Caki2 (cell line): ENCODE measurements around the gene MVB12B. TPM values are rescaled to one million over a fixed set of nuclear protein-coding genes. Genes with fewer than 3 reads are reported as not detected.
"Not testable (repeated sequence)": the region's sequence is repeated elsewhere in the genome, so short reads cannot be mapped to it uniquely, and the experiment has no call there.

Source experiments
- DNase-seq: peaks from one replicate; pipeline ENCODE4 v3.0.0-alpha.2; 2015; ENCODE audit warnings: low read depth
- in situ Hi-C: cut with HindIII; loops from 2 replicates; pipeline ENCODE4 v1.10.0; 2016; ENCODE audit warnings: low sequenced_read_pairs, low pct_unique_long_range_greater_than_20kb, mixed read lengths
- total RNA-seq: library from RNA; depleted of rRNA; stranded (reverse); fragments of >200 nt; shearing (Covaris generic); gene quantifications from 2 replicates; pipeline ENCODE4 v1.2.3, GENCODE V29; 2014; ENCODE audit warnings: low replicate concordance; rRNA removed

Gene MVB12B
- total RNA-seq: 3.6 and 6.7 TPM in 2 replicates

DNA sequence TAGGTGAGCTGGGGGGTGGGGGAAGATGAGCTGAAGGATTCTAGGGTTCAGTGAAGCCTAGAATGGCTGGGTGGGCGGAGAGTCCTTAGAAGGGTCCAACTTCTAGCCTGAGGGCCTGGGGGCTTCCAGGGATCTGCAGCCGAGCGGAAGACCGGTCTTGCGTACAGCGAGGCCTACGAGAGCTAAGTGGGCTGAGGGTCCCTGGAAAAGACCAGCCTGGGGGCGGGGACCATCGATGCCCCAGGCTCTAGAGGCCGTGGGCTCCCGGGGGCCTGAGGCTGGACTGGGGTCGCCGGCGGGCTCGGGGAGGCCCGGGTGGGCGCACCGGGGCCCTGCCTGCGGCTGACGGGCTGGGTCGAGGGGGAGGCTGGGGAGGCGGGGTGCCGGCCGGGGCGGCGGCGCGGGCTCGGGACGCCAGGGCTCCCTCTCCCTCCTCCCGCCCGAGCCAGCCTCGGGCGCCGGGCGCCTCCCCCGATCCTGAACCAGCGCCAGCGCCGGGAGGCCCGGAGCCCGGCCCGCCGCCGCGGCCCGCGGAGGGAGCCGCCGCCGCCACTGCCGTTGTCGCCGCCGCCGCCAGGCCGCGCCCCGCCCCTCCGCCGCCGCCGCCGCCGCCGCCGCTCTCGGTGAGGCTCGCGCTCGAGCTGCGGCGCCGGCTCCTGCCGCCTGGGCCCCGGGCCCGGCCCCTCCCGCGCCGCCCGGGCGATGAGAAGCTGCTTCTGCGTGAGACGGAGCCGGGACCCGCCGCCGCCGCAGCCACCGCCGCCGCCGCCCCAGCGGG, at the start of gene MVB12B:
Gene MVB12B, plus strand, starts transcription at position 602 of the 778 bp plus-strand sequence. Its CDS starts 101 bp downstream, at position 703.
- peak; percentile 31 for DNase-seq
- in situ Hi-C loops: no loop called here

DNA sequence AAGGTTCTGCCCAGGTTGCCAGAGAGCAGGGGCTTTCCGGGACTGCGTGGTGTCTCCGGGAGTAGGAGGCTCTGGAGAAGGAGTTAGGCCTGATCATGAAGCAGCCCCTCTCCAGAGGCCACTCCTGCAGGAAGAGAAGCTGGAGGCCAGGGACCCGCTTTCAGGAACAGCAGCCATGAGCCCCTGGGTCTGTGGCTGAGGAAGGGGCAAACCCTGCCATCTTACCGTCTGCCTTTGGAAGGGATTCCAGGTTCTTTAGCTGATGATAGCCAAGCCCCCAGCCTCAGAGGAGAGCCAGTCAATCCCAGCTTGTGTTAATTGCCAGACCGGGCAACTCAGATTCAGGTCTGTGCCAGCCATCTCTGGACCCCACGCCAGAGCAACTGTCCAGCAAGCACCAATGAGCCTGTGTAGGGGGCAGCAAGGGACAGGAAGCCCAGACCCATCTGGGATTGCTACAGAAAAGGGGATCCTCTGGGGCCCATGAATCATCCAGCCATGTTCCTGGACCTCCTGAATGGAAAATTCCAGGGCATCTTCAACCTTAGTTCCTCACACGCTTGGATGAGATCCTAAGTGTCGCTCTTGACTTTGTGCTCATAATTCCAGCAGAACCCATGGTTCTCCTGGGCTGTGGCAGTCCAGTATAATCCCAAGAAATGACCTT, 42.7 kb upstream of the MVB12B start:
- peak; percentile 6 for DNase-seq
- in situ Hi-C loops: no loop called here

DNA sequence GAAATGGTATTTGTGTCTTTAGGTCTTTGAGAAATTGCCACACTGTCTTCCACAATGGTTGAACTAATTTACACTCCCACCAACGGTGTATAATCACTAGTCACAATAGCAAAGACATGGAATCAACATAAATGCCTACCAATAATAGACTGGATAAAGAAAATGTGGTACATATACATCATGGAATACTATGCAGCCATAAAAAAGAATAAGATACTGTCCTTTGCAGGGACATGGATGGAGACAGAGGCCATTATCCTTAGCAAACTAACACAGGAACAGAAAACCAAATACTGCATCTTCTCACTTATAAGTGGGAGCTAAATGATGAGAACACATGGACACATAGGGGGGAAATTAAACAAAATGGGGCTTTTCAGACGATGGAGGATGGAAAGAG, 41.0 kb upstream of the MVB12B start:
- in situ Hi-C loops, DNase-seq: not testable (repeated sequence)

- DNase-seq: no peak
- in situ Hi-C loops: no loop called here
Measured at GRCh38 chr9:126287166-126287866, 39.3 kb upstream of the MVB12B start.

GRCh38 chr9:126290871-126291270, 35.8 kb upstream of the MVB12B start:
- no peak for DNase-seq
- in situ Hi-C loops: no loop called here

GRCh38 chr9:126291925-126292324, 34.7 kb upstream of the MVB12B start:
- DNase-seq: no peak
- in situ Hi-C loops: no loop called here

DNA sequence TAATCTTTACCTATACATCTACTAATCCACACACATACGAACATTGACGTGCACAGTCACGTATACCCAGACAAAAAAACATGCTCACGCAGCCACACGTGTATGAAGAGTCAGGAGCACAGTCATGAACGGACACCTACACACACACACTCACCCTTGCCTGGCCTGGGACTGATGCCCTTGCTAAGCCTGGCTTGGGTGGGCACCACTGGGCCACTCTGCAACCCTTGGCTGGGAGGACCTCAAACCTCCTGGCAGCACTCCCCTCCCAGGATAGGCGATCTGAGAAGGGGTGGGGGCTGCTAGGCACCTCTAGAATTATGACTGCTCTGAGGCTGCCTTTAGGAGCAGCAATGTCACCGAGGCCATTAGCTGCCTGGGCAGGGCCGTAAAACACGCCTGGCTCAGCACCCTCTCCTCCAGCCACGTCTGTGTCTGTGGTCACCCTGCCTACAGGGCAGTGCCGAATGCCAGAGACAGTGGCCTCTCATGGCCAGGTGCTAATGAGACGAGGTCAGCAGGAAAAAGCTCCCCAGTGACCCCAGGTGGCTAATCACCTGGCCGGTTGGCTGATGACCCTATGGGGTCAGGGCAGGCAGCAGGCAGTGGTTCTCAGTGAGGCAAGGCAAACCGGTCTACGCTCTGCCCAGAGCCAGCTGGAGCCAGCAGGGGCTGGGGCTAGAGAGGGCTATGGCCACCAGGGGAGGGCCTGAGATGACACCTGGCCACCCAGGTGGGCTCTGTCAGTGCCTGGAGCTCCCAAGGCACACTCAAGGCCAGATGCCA, 33.7 kb upstream of the MVB12B start:
- in situ Hi-C loops: no loop called here
- no peak for DNase-seq

- no peak for DNase-seq
- in situ Hi-C loops: no loop called here
Measured at GRCh38 chr9:126293522-126293889, 33.1 kb upstream of the MVB12B start.

DNA sequence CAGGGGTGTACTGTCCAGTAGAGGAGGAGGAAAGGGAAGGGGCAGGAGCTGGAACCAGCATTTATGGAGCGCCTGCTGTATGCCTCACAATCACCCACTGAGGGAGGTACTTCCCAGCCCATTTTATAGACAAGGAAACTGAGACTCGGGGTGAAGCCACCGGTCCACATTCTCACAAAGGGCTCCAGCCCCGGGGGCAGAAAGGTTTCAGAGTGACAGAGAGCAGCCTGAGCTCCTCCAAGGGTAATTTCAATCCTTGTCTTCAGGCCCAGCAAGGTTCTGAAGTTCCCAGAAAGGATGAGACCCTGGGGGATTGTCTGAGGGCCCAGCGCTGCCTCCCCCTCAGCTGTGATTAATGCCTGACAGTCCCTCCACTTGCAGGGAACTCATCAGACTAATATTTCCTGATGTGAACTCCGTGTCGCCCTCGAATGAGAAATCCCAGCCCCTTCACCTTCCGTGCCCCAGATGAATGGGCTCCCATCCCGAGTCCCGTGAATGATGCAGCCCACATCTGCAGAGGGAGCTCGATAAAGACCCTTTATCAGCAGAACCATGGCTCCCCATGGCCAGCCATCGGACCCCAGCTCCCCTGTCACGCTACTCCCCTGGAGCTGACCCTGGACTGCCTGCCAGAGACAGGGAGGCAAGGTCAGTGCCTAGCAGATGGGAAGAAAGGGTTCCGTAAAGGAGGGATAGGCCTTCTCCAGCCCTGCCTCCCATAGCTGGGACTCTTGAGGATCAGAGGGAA, 32.1 kb upstream of the MVB12B start:
- no peak for DNase-seq
- in situ Hi-C loops: no loop called here

DNA sequence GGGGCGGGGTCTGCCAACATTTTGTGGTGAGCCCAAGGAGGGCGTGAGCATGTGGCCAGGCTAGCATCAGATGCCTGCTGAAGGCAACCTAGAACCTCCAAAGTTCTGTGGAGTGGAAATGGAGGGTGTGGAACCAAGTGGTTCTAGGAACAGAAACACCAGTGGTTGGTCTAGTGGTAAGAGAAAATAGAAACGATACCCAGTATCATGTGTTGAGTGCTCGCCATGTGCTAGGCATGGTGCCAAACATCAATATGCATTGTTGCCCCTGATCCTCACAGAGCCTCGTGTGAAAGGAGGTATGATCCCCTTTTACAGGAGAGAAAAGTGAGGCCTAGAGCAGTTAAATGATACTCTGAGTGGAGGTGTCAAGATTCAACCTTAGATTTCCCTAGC, 31.5 kb upstream of the MVB12B start:
- in situ Hi-C loops: no loop called here
- no peak for DNase-seq

DNA sequence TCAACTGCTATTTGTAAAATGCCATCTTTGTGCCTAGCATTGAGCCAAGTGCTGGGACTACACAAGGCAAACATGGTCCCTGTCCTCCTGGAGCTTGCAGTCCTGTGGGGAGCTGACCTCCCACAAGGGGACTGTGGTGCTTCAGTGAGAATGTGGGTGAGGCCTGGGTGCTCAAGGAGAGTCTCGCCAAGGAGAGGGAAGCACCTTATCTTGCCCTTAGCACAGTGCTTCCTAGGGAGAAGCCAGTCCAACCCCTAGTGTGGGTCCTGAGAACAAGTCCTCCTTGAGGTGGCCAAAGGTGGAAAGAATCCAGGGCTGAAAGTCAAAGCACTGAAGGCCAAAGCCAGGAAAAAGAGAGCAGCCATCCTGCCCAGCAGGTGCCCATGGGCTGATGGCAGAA, 31.1 kb upstream of the MVB12B start:
- in situ Hi-C loops: no loop called here
- DNase-seq: no peak

- no peak for DNase-seq
- in situ Hi-C loops: no loop called here
Measured at GRCh38 chr9:126295936-126296600, 30.6 kb upstream of the MVB12B start.

DNA sequence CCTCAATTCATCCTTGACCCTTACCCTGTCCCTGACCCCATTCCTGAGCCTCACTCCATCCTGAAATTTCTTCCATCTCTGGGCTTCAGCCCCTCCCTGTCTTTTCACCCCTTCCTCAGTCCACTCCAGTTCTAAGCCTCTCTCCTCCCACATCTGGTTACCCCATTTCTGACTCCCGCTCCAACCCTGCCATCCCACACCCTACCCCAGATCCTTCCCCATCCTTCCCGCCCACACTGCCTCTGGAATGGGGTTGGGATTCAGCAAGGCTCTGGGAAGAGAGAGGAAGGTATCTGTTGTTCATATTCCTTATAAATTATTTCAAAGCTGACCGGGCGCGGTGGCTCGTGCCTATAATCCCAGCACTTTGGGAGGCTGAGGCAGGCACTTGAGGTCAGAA, 29.9 kb upstream of the MVB12B start:
- in situ Hi-C loops: no loop called here
- DNase-seq: no peak

DNA sequence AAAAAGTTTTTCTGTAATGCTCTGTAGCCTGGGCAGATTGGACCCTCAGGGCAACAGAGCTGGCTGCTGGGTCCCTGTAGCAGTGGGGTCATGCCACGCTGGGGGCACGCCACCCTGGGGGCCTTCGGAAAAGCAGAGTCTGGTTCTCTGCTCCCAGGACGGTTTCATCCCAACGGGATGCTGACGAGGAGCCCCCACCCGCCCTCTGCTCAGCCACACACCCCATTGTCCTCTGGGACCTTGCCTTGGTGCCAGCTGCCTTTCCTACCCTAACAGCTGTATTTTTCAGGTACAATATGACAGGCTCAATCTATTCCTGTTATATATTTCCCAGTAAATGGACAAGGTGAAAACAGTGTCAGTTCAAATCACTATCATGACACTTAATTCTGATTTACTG, 29.0 kb upstream of the MVB12B start:
- in situ Hi-C loops: no loop called here
- no peak for DNase-seq

DNA sequence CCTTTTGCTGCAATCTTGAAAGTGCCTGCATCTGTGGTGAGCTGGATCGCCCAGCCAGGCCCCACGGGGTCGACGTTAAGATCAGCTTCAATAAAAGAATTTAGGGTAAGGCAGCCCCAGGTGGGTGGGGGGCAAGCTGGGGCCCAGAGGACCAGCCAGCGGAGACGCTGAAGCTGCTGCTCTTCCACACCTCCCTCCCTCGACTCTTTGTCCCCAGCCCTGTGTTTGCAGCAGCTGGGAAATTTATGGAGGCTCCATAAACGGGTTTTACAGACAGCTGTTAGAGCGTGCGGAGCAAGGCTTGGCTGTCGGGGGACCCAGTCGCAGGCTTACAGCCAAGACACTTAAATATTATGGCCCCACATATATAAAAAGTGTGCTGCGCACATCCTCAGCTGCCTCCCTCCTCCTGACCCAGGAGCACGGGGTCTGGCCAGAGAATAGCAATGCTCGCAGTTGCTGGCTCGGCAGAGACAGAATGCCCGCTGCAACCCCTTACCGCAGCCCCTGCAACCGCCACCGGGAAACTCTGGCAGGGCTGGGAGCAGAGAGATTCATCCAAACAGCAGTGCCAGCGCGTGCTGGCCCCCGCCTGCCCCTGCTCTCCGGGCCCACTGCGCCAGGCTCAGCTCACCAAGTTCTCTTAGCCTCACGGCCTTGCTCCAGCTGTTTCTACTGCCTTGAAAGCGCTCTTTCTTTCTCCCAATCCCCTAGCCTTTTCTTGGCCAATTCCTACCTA, 28.4 kb upstream of the MVB12B start:
- in situ Hi-C loops: no loop called here
- no peak for DNase-seq

- in situ Hi-C loops: no loop called here
- DNase-seq: no peak
Measured at GRCh38 chr9:126299706-126300276, 26.8 kb upstream of the MVB12B start.
